GM12878 (cell line): Measurements from ENCODE around the gene NFU1. TPM values are rescaled to one million over a fixed set of nuclear protein-coding genes. Genes with fewer than 3 reads are reported as not detected.

Experiments
- BCLAF1 ChIP-seq: fragments of 450-650 bp; IDR thresholded peaks from 2 replicates; pipeline ENCODE4 v1.6.1; 2017; ENCODE audit warnings: antibody characterized with exemption, mild to moderate bottlenecking, moderate library complexity
- CREB1 ChIP-seq: IDR thresholded peaks from 2 replicates; pipeline ENCODE4 v1.6.1; 2012; ENCODE audit warnings: low read depth, mild to moderate bottlenecking, inconsistent platforms
- CREM ChIP-seq: IDR thresholded peaks from 2 replicates; pipeline ENCODE4 v1.6.1; 2014; ENCODE audit warnings: antibody characterized with exemption, low read depth
- EP300 ChIP-seq, 2 experiments: fragments of 150-350 bp in 1 of 2; IDR thresholded peaks; 2 replicates each; pipeline ENCODE4 v1.6.1; 2011 to 2012; ENCODE audit warnings: low read depth in 2 of 2, low read length in 2 of 2, borderline replicate concordance in 1 of 2, improper control_type of control experiment in 1 of 2, inconsistent platforms in 1 of 2; ENCODE audit not compliant: control insufficient read depth in 1 of 2
- MXI1 ChIP-seq: fragments of 150-350 bp; IDR thresholded peaks from 2 replicates; pipeline ENCODE4 v1.6.1; 2011; ENCODE audit warnings: low read depth, mild to moderate bottlenecking, inconsistent platforms, low read length, improper control_type of control experiment
- NR2C1 ChIP-seq: fragments of 450-650 bp; IDR thresholded peaks from 2 replicates; pipeline ENCODE4 v1.6.1; 2017; ENCODE audit warnings: antibody characterized with exemption, mild to moderate bottlenecking, moderate library complexity
- POLR2AphosphoS2 ChIP-seq: IDR thresholded peaks from 2 replicates; pipeline ENCODE4 v1.6.1; 2011; ENCODE audit warnings: low read depth, mild to moderate bottlenecking, low read length, improper control_type of control experiment, moderate library complexity
- RAD51 ChIP-seq: fragments of 450-650 bp; IDR thresholded peaks from 2 replicates; pipeline ENCODE4 v1.6.1; 2016; ENCODE audit warnings: moderate library complexity, mild to moderate bottlenecking, inconsistent platforms
- STAT3 ChIP-seq: IDR thresholded peaks from 2 replicates; pipeline ENCODE4 v1.6.1; 2011; ENCODE audit warnings: low read depth, low read length, improper control_type of control experiment
- WRNIP1 ChIP-seq: IDR thresholded peaks from 2 replicates; pipeline ENCODE4 v1.6.1; 2011; ENCODE audit warnings: low read depth, low read length, improper control_type of control experiment, borderline replicate concordance
- YY1 ChIP-seq: IDR thresholded peaks from 2 replicates; pipeline ENCODE4 v1.6.1; 2011; ENCODE audit warnings: low read depth, mild to moderate bottlenecking, low read length
- polyA plus RNA-seq, 11 experiments: library from polyadenylated mRNA; depleted of rRNA in 4 of 11; unstranded in 6 of 11; stranded (reverse) in 5 of 11; fragments of >200 nt; fragmentation: Nextera tagmentation in 4 of 11; fragmentation: Illumina TruSeq in 1 of 11; extraction: Ambion mirVana in 4 of 11; extraction: Trizol in 1 of 11; gene quantifications; 1 replicate in 1 of 11; 2 replicates in 10 of 11; pipeline versions ENCODE4 v1.2.1 to v1.2.3, GENCODE V29; 2011 to 2016; ENCODE audit warnings: inconsistent platforms in 2 of 11, missing spikeins in 2 of 11, low read depth in 1 of 11
- total RNA-seq, 4 experiments: library from RNA; depleted of rRNA in 3 of 4; stranded (reverse); fragments of >200 nt in 3 of 4; fragmentation: Illumina TruSeq in 1 of 4; extraction: Trizol in 1 of 4; gene quantifications; 2 replicates each; pipeline versions ENCODE4 v1.2.1 to v1.2.3, GENCODE V29; 2013 to 2021
- TF ChIP-seq, protein P1 (sequence below): fragments of 450-650 bp; IDR thresholded peaks from 2 replicates; pipeline ENCODE4 v1.6.1; 2017; ENCODE audit warnings: low read depth, mild to moderate bottlenecking, moderate library complexity
- TF ChIP-seq, protein P2 (sequence below), 3 experiments: IDR thresholded peaks in 2 of 3; conservative IDR thresholded peaks in 1 of 3; 2 replicates each; pipeline ENCODE4 v1.5.1; 2011; ENCODE audit warnings: low read depth in 3 of 3, low read length in 3 of 3, mild to moderate bottlenecking in 3 of 3, control low read depth in 2 of 3, moderate library complexity in 2 of 3, inconsistent platforms in 1 of 3, mixed read lengths in 1 of 3; ENCODE audit not compliant: control insufficient read depth in 2 of 3, insufficient read depth in 1 of 3; ENCODE audit errors: extremely low read depth in 1 of 3
- TF ChIP-seq, protein P3 (sequence below): fragments of 450-650 bp; formaldehyde crosslinking; IDR thresholded peaks from 2 replicates; pipeline ENCODE4 v1.4.0; 2020; ENCODE audit warnings: mild to moderate bottlenecking, moderate library complexity
- TF ChIP-seq, protein P4 (sequence below): IDR thresholded peaks from 2 replicates; pipeline ENCODE4 v1.6.1; 2012; ENCODE audit warnings: low read depth, low read length, improper control_type of control experiment

Gene NFU1
- total and polyA plus RNA-seq, 10 of the 15 experiments (the other 5 are each of a cell fraction or from before 2014, with no cell fraction given): 27.3 to 86.0 (median 41.5) TPM

DNA sequence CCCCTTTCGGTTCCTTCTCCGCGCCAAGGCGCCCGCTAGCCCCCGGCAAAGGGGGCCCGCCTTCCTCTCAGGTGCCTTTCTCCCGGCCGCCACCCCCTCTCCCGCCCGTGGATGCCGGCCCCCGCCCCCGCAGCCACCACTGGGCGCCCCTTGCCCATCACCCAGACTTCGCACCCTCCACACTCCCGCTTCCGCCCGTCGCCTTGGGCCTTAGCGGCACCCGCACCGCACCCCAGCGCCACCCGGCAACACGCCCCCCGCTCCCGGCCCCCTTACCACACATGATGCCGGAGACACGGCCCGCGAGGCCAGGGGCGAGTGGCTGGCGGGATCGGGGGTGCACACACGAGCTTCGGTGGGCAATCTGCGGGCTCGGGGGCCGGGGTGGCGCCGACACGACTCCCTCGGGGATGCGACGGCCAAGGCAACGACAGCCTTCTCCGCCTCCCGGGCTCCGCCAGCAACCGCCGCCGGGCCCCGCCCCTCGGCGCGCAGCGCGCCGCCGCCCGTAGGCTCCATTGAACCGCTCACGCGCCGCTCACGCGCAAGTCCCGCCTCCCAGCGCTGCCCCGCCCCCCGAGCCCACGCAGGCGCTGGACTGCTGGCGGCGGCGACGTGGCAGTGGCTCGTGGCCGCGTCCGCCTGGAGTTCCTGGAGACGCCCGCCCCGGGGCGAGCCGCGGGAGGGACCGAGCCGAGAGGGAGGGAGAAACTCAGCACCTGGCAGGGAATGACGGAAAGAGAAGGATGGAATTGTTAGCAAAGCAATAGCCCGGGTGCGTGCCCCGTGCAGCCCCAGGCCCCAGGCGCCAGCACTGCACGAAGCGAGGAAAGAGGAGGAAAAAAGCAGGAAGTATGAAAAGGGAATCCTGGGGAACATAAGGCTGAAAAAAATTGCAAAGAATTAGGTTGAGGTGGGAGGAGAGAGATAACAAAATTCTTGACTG is 50.2 kb downstream of the NFU1 start, which contains the start of gene GFPT1 (continued):
- TF ChIP-seq, protein P1, sequence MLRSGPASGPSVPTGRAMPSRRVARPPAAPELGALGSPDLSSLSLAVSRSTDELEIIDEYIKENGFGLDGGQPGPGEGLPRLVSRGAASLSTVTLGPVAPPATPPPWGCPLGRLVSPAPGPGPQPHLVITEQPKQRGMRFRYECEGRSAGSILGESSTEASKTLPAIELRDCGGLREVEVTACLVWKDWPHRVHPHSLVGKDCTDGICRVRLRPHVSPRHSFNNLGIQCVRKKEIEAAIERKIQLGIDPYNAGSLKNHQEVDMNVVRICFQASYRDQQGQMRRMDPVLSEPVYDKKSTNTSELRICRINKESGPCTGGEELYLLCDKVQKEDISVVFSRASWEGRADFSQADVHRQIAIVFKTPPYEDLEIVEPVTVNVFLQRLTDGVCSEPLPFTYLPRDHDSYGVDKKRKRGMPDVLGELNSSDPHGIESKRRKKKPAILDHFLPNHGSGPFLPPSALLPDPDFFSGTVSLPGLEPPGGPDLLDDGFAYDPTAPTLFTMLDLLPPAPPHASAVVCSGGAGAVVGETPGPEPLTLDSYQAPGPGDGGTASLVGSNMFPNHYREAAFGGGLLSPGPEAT: 0 out of 2 replicates have a peak, but pooled peaks have one; percentile 15
- TF ChIP-seq EP300 (IDR thresholded peaks at IDR 0.05; ENCODE audit: borderline replicate concordance in 1 of 2, control insufficient read depth in 1 of 2, low read depth in 2 of 2, low read length in 2 of 2) (no peak), YY1 (peak; percentile 46; the same call in 1 of the 2 replicates), NR2C1 (no peak), CREB1 (peak; percentile 40; the same call in 1 of the 2 replicates), WRNIP1 (no peak), STAT3 (no peak), POLR2AphosphoS2 (peak; percentile 80), BCLAF1 (no peak), CREM (0 out of 2 replicates have a peak, but pooled peaks have one; percentile 49), RAD51 (no peak), MXI1 (peak; percentile 65)
- TF ChIP-seq, protein P2, sequence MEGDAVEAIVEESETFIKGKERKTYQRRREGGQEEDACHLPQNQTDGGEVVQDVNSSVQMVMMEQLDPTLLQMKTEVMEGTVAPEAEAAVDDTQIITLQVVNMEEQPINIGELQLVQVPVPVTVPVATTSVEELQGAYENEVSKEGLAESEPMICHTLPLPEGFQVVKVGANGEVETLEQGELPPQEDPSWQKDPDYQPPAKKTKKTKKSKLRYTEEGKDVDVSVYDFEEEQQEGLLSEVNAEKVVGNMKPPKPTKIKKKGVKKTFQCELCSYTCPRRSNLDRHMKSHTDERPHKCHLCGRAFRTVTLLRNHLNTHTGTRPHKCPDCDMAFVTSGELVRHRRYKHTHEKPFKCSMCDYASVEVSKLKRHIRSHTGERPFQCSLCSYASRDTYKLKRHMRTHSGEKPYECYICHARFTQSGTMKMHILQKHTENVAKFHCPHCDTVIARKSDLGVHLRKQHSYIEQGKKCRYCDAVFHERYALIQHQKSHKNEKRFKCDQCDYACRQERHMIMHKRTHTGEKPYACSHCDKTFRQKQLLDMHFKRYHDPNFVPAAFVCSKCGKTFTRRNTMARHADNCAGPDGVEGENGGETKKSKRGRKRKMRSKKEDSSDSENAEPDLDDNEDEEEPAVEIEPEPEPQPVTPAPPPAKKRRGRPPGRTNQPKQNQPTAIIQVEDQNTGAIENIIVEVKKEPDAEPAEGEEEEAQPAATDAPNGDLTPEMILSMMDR (IDR thresholded peaks at IDR 0.05 in 2 of 3, conservative IDR thresholded peaks at IDR 0.05 in 1 of 3; ENCODE audit: control insufficient read depth in 2 of 3, extremely low read depth in 1 of 3, insufficient read depth in 1 of 3, low read depth in 3 of 3, low read length in 3 of 3): no peak
- TF ChIP-seq, protein P3, sequence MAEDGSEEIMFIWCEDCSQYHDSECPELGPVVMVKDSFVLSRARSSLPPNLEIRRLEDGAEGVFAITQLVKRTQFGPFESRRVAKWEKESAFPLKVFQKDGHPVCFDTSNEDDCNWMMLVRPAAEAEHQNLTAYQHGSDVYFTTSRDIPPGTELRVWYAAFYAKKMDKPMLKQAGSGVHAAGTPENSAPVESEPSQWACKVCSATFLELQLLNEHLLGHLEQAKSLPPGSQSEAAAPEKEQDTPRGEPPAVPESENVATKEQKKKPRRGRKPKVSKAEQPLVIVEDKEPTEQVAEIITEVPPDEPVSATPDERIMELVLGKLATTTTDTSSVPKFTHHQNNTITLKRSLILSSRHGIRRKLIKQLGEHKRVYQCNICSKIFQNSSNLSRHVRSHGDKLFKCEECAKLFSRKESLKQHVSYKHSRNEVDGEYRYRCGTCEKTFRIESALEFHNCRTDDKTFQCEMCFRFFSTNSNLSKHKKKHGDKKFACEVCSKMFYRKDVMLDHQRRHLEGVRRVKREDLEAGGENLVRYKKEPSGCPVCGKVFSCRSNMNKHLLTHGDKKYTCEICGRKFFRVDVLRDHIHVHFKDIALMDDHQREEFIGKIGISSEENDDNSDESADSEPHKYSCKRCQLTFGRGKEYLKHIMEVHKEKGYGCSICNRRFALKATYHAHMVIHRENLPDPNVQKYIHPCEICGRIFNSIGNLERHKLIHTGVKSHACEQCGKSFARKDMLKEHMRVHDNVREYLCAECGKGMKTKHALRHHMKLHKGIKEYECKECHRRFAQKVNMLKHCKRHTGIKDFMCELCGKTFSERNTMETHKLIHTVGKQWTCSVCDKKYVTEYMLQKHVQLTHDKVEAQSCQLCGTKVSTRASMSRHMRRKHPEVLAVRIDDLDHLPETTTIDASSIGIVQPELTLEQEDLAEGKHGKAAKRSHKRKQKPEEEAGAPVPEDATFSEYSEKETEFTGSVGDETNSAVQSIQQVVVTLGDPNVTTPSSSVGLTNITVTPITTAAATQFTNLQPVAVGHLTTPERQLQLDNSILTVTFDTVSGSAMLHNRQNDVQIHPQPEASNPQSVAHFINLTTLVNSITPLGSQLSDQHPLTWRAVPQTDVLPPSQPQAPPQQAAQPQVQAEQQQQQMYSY (CRISPR knock-in tag): no peak
- TF ChIP-seq, protein P4, sequence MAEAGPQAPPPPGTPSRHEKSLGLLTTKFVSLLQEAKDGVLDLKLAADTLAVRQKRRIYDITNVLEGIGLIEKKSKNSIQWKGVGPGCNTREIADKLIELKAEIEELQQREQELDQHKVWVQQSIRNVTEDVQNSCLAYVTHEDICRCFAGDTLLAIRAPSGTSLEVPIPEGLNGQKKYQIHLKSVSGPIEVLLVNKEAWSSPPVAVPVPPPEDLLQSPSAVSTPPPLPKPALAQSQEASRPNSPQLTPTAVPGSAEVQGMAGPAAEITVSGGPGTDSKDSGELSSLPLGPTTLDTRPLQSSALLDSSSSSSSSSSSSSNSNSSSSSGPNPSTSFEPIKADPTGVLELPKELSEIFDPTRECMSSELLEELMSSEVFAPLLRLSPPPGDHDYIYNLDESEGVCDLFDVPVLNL: peak; percentile 39; the same call in 1 of the 2 replicates
